Glutamatergic neuron (in vitro differentiated cells): ENCODE results near the gene SLC35G2. TPM values are rescaled to one million over a fixed set of nuclear protein-coding genes. Genes with fewer than 3 reads are reported as not detected.
"Not testable (repeated sequence)": the region's sequence is repeated elsewhere in the genome, so short reads cannot be mapped to it uniquely, and the experiment has no call there.

ENCODE experiments used
- DNase-seq: peaks from one replicate; pipeline ENCODE4 v3.0.0; 2022
- H3K27ac Mint-ChIP-seq: one replicate; pipeline ENCODE4 v1.8.0; 2020; ENCODE audit warnings: mild to moderate bottlenecking, mixed read lengths, inconsistent platforms; ENCODE audit not compliant: unreplicated experiment
- H3K27me3 Mint-ChIP-seq: one replicate; pipeline ENCODE4 v1.8.0; 2020; ENCODE audit warnings: mild to moderate bottlenecking, moderate library complexity, mixed read lengths, inconsistent platforms; ENCODE audit not compliant: unreplicated experiment
- H3K36me3 Mint-ChIP-seq: one replicate; pipeline ENCODE4 v1.8.0; 2020; ENCODE audit warnings: mild to moderate bottlenecking, mixed read lengths, inconsistent platforms; ENCODE audit not compliant: unreplicated experiment
- H3K4me1 Mint-ChIP-seq: one replicate; pipeline ENCODE4 v1.8.0; 2020; ENCODE audit warnings: mild to moderate bottlenecking, low read depth, mixed read lengths, inconsistent platforms; ENCODE audit not compliant: unreplicated experiment
- H3K4me3 Mint-ChIP-seq: one replicate; pipeline ENCODE4 v1.8.0; 2020; ENCODE audit warnings: mild to moderate bottlenecking, mixed read lengths, inconsistent platforms; ENCODE audit not compliant: unreplicated experiment
- H3K9me3 Mint-ChIP-seq: one replicate; pipeline ENCODE4 v1.8.0; 2020; ENCODE audit warnings: mild to moderate bottlenecking, moderate library complexity, mixed read lengths, inconsistent platforms; ENCODE audit not compliant: unreplicated experiment
- total RNA-seq: library from RNA; stranded (reverse); fragmentation: NEBNext Ultra II Directional; extraction: Animal tissue kit (Norgen Biotek cat#: 25700); gene quantifications from one replicate; pipeline ENCODE4 v1.2.1, GENCODE V29; 2021; ENCODE audit not compliant: unreplicated experiment
- TF ChIP-seq, protein P1 (sequence below): fragments of 200-600 bp; sonication (generic); IDR thresholded peaks from one replicate; pipeline ENCODE4 v1.5.0; 2021; ENCODE audit not compliant: partially characterized antibody, unreplicated experiment

The SLC35G2 gene
- total RNA-seq, 1 donor from 2014 or later = 22.6 TPM

DNA sequence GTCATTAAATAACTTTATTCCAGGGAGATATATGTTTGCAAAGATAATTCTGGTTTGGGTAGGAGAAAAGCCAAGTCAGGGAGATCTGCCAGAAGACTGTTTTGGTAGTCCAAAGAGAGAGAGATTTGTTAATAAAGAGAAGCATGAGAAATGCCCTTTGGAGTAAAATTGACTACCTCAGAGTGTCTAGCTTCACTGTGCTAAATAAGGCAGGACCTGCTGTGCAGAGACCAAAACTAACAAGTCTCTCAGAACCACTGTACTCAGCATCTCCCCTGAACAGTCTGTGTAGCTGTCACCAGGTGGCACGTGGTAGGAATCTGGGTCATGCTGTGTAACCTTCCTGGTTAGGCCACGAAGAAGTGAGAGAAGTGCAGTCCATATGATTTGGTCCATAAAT, 31.6 kb upstream of the SLC35G2 start:
- no peak for DNase-seq
- H3K36me3 Mint-ChIP-seq = peaks cover 4% of the 10 kb centered on the region
- TF ChIP-seq, protein P1, sequence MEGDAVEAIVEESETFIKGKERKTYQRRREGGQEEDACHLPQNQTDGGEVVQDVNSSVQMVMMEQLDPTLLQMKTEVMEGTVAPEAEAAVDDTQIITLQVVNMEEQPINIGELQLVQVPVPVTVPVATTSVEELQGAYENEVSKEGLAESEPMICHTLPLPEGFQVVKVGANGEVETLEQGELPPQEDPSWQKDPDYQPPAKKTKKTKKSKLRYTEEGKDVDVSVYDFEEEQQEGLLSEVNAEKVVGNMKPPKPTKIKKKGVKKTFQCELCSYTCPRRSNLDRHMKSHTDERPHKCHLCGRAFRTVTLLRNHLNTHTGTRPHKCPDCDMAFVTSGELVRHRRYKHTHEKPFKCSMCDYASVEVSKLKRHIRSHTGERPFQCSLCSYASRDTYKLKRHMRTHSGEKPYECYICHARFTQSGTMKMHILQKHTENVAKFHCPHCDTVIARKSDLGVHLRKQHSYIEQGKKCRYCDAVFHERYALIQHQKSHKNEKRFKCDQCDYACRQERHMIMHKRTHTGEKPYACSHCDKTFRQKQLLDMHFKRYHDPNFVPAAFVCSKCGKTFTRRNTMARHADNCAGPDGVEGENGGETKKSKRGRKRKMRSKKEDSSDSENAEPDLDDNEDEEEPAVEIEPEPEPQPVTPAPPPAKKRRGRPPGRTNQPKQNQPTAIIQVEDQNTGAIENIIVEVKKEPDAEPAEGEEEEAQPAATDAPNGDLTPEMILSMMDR = no peak
- H3K4me1 Mint-ChIP-seq = peaks cover 17% of the 10 kb centered on the region
- no peak overlapping the region for H3K4me3 Mint-ChIP-seq
- peaks cover 1% of the 10 kb centered on the region for H3K9me3 Mint-ChIP-seq
- no peak overlapping the region for H3K27ac Mint-ChIP-seq
- H3K27me3 Mint-ChIP-seq = peaks cover 4% of the 10 kb centered on the region

DNA sequence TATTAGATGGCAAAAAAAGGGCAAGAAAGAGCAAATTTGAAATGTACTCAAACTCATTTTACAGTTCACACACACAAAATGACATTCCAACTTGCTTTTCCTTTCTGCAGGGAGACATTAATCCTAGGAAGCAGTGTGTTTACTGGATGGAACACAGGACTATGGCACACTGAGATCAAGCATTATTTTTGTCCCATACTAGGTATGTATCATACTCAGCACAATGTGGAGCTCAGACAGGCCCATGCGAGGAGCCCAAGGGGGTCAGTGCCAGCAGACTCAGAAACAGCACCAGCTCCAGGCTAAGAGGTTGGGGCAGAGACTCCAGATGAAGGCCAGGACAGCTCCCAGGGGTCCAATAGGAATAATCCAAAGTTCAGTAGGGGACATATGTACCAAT, 30.8 kb upstream of the SLC35G2 start:
- TF ChIP-seq, protein P1 = no peak
- DNase-seq = no peak
- Mint-ChIP-seq H3K27ac (no peak overlapping the region), H3K4me3 (no peak overlapping the region), H3K4me1 (peaks cover 23% of the 10 kb centered on the region), H3K9me3 (peaks cover 1% of the 10 kb centered on the region), H3K27me3 (peaks cover 4% of the 10 kb centered on the region), H3K36me3 (no peaks in the 10 kb centered on the region)

DNA sequence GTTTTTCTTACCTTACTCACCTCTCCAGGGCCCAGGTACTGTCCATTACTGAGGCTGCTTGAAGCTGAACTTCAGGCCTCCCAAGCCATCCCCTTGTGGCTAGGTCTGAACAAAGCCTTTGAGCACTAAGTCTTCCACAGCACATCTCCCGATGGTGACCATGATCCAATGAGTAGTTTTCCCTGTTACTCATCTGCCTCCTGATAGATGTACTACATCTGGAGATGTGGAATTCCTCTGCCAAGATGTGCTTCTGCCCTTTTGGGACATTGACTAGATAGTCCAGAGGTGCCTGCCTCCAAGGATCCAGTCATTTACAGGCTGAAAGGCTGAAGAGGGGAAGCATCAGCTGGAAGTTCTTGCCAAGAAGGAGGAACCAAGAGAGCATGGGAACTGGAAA, 28.9 kb upstream of the SLC35G2 start:
- TF ChIP-seq, protein P1 = no peak
- no peak for DNase-seq
- no peak overlapping the region for H3K27ac Mint-ChIP-seq
- no peaks in the 10 kb centered on the region for H3K36me3 Mint-ChIP-seq
- peaks cover 26% of the 10 kb centered on the region for H3K4me1 Mint-ChIP-seq
- peaks cover 1% of the 10 kb centered on the region for H3K9me3 Mint-ChIP-seq
- H3K27me3 Mint-ChIP-seq = peaks cover 4% of the 10 kb centered on the region
- no peak overlapping the region for H3K4me3 Mint-ChIP-seq

DNA sequence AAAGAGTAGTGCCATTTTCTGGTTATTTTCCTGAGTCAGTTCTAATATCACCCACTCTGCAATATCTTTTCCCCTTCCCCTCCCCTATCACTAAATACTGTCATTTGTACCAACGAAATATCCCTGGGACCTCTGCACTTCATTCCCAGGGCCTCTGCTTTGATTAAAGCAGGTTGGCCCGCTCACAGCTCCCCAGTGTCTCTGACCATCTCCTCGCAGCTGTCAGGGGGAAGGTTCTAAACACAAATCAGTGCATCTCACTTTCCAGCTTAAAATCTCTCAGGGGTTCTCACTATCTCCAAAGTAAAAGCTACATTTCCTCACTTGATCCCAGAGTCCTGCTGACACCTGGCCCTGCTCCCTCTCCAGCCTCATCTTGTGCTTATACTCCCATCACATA, 28.1 kb upstream of the SLC35G2 start:
- H3K9me3 Mint-ChIP-seq = peaks cover 1% of the 10 kb centered on the region
- H3K4me3 Mint-ChIP-seq = no peak overlapping the region
- H3K36me3 Mint-ChIP-seq = no peaks in the 10 kb centered on the region
- peaks cover 26% of the 10 kb centered on the region for H3K4me1 Mint-ChIP-seq
- TF ChIP-seq, protein P1 = no peak
- peaks cover 4% of the 10 kb centered on the region for H3K27me3 Mint-ChIP-seq
- peak overlapping the region; percentile 7 for H3K27ac Mint-ChIP-seq
- DNase-seq = no peak

DNA sequence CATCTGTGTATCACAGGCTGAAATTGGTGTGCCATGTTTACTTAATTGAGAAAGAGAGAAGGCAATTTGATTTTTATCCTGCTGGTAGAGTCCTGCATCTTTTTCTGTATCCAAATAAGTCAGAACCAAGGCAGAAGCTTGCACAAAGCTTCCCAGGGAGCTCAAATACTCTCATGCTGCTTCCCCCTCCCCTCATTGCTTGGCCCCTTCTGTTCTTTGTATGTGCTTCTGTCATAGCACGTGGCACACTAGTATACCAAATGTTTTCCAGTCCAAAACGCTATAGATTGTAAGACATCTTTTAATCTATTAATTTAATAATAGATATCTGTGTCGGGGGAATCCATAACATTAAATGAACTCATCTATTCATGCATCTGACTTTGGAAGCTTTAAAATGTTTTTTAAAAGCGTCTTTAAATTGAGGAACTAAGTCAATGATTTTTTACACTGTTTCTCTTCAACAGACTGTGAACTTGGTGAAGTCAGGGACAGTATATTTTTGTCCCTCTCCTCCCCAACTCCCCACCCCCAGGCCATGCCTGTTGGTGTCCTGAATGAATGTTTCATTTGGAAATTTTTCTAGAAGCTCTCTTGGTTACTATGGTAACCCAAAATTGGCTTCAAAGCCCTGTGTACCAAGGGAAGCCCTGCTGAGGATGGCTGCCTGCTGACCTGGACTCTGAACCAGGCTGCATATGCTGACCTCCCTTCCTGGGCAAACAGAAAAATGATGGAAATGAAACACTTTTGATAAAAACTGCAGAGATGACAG, 26.2 kb upstream of the SLC35G2 start:
- no peak overlapping the region for H3K4me3 Mint-ChIP-seq
- peaks cover 18% of the 10 kb centered on the region for H3K4me1 Mint-ChIP-seq
- no peak for DNase-seq
- H3K9me3 Mint-ChIP-seq = no peaks in the 10 kb centered on the region
- peaks cover 2% of the 10 kb centered on the region for H3K27me3 Mint-ChIP-seq
- peak overlapping the region; percentile 67 for H3K27ac Mint-ChIP-seq
- no peaks in the 10 kb centered on the region for H3K36me3 Mint-ChIP-seq
- TF ChIP-seq, protein P1 = no peak

DNA sequence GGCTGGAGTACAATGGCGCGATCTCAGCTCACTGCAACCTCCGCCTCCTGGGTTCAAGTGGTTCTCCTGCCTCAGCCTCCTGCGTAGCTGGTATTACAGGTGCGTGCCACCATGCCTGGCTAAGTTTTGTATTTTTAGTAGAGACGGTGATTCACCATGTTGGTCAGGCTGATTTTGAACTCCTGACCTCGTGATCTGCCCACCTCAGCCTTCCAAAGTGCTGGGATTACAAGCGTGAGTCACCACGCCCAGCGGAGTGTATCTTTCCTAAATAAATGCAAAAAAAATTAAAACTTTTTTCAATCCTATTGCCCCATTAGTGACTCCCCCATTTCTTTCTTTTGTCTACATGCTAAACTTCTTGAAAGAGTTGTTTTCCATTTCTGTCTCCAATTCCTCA, 17.8 kb upstream of the SLC35G2 start:
- not testable (repeated sequence) for H3K36me3 Mint-ChIP-seq, H3K27ac Mint-ChIP-seq, DNase-seq, H3K4me3 Mint-ChIP-seq, H3K9me3 Mint-ChIP-seq, H3K27me3 Mint-ChIP-seq
- peaks cover 13% of the 10 kb centered on the region for H3K4me1 Mint-ChIP-seq
